Gastroesophageal sphincter (tissue), 4 donors: ENCODE measurements around the gene DGKK. TPM values are rescaled to one million over a fixed set of nuclear protein-coding genes. Genes with fewer than 3 reads are reported as not detected.
"Not testable (repeated sequence)": the region's sequence is repeated elsewhere in the genome, so short reads cannot be mapped to it uniquely, and the experiment has no call there.

Experiments used
- ATAC-seq: fragments of 150-250 bp; one replicate; pipeline ENCODE4 v1.9.1; 2016; ENCODE audit warnings: mild to moderate bottlenecking, moderate library complexity
- H3K27ac ChIP-seq, 4 donors: fragments of 200-600 bp; sonication (generic) in 3 of 4; 1 replicate in 3 of 4; 2 replicates in 1 of 4; pipeline ENCODE4 v1.5.1; 2016 to 2019
- H3K27me3 ChIP-seq: fragments of 200-600 bp; sonication (generic); one replicate; pipeline ENCODE4 v1.5.1; 2019
- H3K36me3 ChIP-seq, 2 donors: fragments of 200-600 bp; sonication (generic); one replicate each; pipeline ENCODE4 v1.5.1; 2019; ENCODE audit warnings: control low read depth in 1 of 2
- H3K4me1 ChIP-seq, 3 donors: fragments of 200-600 bp; sonication (generic); 1 replicate in 2 of 3; 2 replicates in 1 of 3; pipeline ENCODE4 v1.5.1; 2016 to 2019; ENCODE audit warnings: control low read depth in 2 of 3
- H3K4me3 ChIP-seq, 2 donors: fragments of 200-600 bp; sonication (generic); one replicate each; pipeline ENCODE4 v1.5.1; 2019; ENCODE audit warnings: mild to moderate bottlenecking in 1 of 2, moderate library complexity in 1 of 2
- H3K9me3 ChIP-seq, 3 donors: fragments of 200-600 bp; sonication (generic); one replicate each; pipeline ENCODE4 v1.5.1; 2017 to 2019; ENCODE audit warnings: control low read depth in 2 of 3
- CTCF ChIP-seq, 4 experiments: fragments of 200-600 bp in 2 of 4; fragments of 450-650 bp in 2 of 4; sonication (generic) in 1 of 4; IDR thresholded peaks; one replicate each; pipeline ENCODE4 v1.5.1; 2017 to 2019; ENCODE audit warnings: antibody characterized with exemption in 4 of 4, mild to moderate bottlenecking in 2 of 4, moderate library complexity in 2 of 4
- EP300 ChIP-seq: sonication (generic); formaldehyde crosslinking; IDR thresholded peaks from one replicate; pipeline ENCODE4 v1.6.1; 2017; ENCODE audit warnings: antibody characterized with exemption, mild to moderate bottlenecking
- POLR2A ChIP-seq, 2 donors: fragments of 450-650 bp; IDR thresholded peaks; one replicate each; pipeline ENCODE4 v1.6.1; 2017; ENCODE audit warnings: antibody characterized with exemption in 2 of 2, mild to moderate bottlenecking in 2 of 2, moderate library complexity in 1 of 2
- POLR2AphosphoS5 ChIP-seq: sonication (generic); formaldehyde crosslinking; IDR thresholded peaks from one replicate; pipeline ENCODE4 v1.6.1; 2017; ENCODE audit warnings: antibody characterized with exemption
- WGBS, 2 donors: methylation state at CpG; one replicate each; pipeline ENCODE4 v1.1.5; 2018; ENCODE audit warnings: low coverage in 1 of 2; 5-methylcytosine and 5-hydroxymethylcytosine counted together
- total RNA-seq, 4 donors: library from RNA; depleted of rRNA; stranded (reverse); fragments of >200 nt; gene quantifications; one replicate each; pipeline ENCODE4 v1.1.0, GENCODE V29; 2016

DGKK gene
- total RNA-seq, 4 donors from 2014 or later = 0.04 TPM; not detected in 3

- H3K4me1 ChIP-seq = no peaks in the 10 kb centered on the region
- H3K4me3 ChIP-seq = no peak overlapping the region
- no peak for ATAC-seq
- H3K27me3 ChIP-seq = no peaks in the 10 kb centered on the region
- no peak overlapping the region for H3K27ac ChIP-seq
- no peak for TF ChIP-seq POLR2AphosphoS5
- TF ChIP-seq CTCF (IDR thresholded peaks at IDR 0.05) = no peak
- 80 to 100% methylated on average over 1 to 4 of the region's 5 CpGs for WGBS, 2 donors
- no peaks in the 10 kb centered on the region for H3K36me3 ChIP-seq
- no peaks in the 10 kb centered on the region for H3K9me3 ChIP-seq
Measured at GRCh38 chrX:50381729-50382415, 88.8 kb downstream of the DGKK start.

- no peaks in the 10 kb centered on the region for H3K9me3 ChIP-seq
- WGBS, 2 donors = 45 to 83% methylated on average over 4 to 9 of the region's 9 CpGs
- TF ChIP-seq POLR2AphosphoS5 = no peak
- no peak for TF ChIP-seq EP300
- no peak for TF ChIP-seq POLR2A (IDR thresholded peaks at IDR 0.05)
- no peak for TF ChIP-seq CTCF (IDR thresholded peaks at IDR 0.05)
- no peak for ATAC-seq
- H3K36me3 ChIP-seq = no peaks in the 10 kb centered on the region
- no peak overlapping the region for H3K27ac ChIP-seq
- no peaks in the 10 kb centered on the region for H3K27me3 ChIP-seq
- H3K4me3 ChIP-seq = no peak overlapping the region
- H3K4me1 ChIP-seq = no peaks in the 10 kb centered on the region
Measured at GRCh38 chrX:50375481-50376267, 95.0 kb downstream of the DGKK start.

- H3K27ac ChIP-seq = no peak overlapping the region
- TF ChIP-seq POLR2A (IDR thresholded peaks at IDR 0.05) (no peak), CTCF (IDR thresholded peaks at IDR 0.05) (no peak), EP300 (no peak), POLR2AphosphoS5 (no peak)
- no peaks in the 10 kb centered on the region for H3K36me3 ChIP-seq
- no peaks in the 10 kb centered on the region for H3K9me3 ChIP-seq
- no peaks in the 10 kb centered on the region for H3K27me3 ChIP-seq
- ATAC-seq = no peak
- WGBS, 2 donors = 75 to 83% methylated on average over 1 to 2 of the region's 4 CpGs
- H3K4me1 ChIP-seq = no peaks in the 10 kb centered on the region
- no peak overlapping the region for H3K4me3 ChIP-seq
Measured at GRCh38 chrX:50372966-50373365, 97.7 kb downstream of the DGKK start.

GRCh38 chrX:50343917-50344316 lies 126.7 kb downstream of the DGKK start:
- Histone ChIP-seq H3K9me3 (no peaks in the 10 kb centered on the region), H3K27ac (no peak overlapping the region), H3K4me3 (no peak overlapping the region), H3K36me3 (no peaks in the 10 kb centered on the region), H3K27me3 (no peaks in the 10 kb centered on the region), H3K4me1 (no peaks in the 10 kb centered on the region)
- ATAC-seq = no peak
- TF ChIP-seq CTCF (IDR thresholded peaks at IDR 0.05) = no peak
- TF ChIP-seq EP300 = no peak
- no peak for TF ChIP-seq POLR2AphosphoS5
- no peak for TF ChIP-seq POLR2A (IDR thresholded peaks at IDR 0.05)

GRCh38 chrX:50333308-50333707 lies 137.3 kb downstream of the DGKK start:
- Histone ChIP-seq H3K36me3 (no peaks in the 10 kb centered on the region), H3K4me3 (no peak overlapping the region), H3K27ac (no peak overlapping the region), H3K27me3 (no peaks in the 10 kb centered on the region), H3K9me3 (no peaks in the 10 kb centered on the region), H3K4me1 (no peaks in the 10 kb centered on the region)
- no peak for TF ChIP-seq EP300
- TF ChIP-seq POLR2A (IDR thresholded peaks at IDR 0.05) = no peak
- no peak for TF ChIP-seq CTCF (IDR thresholded peaks at IDR 0.05)
- ATAC-seq = no peak
- WGBS, 2 donors = no CpG with 5 or more reads among the region's 6 CpGs

- not testable (repeated sequence) for H3K4me3 ChIP-seq, H3K9me3 ChIP-seq, H3K27ac ChIP-seq, H3K27me3 ChIP-seq, H3K4me1 ChIP-seq, ATAC-seq, H3K36me3 ChIP-seq
- 14 to 41% methylated on average over 2 of the region's 5 CpGs for WGBS, 2 donors
Measured at GRCh38 chrX:50332668-50333067, 138.0 kb downstream of the DGKK start.
